Stimulated activated CD4-positive, alpha-beta T cell treated with anti-CD3 and anti-CD28 coated beads, Interleukin-4, amount 100 ng/mL, for 4 hours (primary cell): ENCODE results near the gene HMX1.

Source experiments
- DNase-seq, 2 experiments: peaks; one replicate each; pipeline ENCODE4 v3.0.0-alpha.2; 2020

The HMX1 gene

DNA sequence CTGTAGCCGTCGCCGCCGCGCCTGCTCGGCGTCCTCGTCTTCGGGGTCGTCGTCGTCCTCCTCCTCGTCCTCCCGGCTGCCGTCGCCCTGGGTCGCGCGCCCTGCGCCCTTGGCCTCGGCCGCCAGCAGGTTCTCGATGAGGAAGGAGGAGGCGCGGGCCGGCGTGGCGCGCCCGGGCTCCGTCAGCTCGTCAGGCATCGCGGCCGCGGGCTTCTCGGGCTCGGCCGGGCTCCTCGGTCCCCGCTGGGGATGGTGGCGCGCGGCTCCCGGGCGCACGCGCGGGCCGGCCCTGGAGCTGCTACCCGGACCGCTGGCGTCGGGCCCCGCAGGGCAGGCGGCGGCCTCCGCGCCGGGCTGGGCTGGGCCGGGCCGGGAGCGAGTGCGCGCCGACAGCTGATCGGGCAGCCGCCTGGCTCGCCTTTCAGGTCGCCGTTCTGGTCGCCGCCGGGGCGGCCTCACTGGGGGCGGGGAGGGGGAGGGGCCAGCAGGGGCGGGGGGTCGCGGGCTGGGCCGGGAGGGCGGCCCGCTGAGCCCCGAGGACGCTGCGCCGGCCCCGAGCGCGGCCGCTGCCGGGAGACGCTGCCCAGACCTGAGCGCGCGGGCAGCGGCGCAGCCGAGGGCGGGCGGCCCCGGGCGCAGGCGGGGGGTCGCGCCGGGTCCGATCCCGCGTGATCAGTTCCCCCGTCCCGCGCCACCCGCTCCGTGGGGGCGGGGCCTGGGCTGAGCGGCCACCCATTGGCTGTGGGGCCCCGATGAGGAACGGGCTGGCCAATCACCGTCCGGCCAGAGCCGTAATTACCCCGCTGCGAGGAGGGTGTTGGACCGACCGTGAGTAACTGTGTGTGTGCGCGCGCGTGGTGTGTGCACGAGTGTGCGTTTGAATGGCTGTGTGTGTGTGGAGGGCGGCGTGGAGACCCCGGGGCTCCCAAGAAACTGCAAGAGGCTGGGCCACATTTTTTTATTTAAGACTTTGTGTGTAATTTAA, at the start of gene HMX1:
Gene HMX1 (minus strand): TSS at position 423 of the 985 bp plus-strand sequence. CDS start 225 bp downstream, at position 198.
- DNase-seq, result no peak

- no peak for DNase-seq
These were observed 49.3 kb upstream of the HMX1 start for GRCh38 chr4:8920969-8921368.

DNA sequence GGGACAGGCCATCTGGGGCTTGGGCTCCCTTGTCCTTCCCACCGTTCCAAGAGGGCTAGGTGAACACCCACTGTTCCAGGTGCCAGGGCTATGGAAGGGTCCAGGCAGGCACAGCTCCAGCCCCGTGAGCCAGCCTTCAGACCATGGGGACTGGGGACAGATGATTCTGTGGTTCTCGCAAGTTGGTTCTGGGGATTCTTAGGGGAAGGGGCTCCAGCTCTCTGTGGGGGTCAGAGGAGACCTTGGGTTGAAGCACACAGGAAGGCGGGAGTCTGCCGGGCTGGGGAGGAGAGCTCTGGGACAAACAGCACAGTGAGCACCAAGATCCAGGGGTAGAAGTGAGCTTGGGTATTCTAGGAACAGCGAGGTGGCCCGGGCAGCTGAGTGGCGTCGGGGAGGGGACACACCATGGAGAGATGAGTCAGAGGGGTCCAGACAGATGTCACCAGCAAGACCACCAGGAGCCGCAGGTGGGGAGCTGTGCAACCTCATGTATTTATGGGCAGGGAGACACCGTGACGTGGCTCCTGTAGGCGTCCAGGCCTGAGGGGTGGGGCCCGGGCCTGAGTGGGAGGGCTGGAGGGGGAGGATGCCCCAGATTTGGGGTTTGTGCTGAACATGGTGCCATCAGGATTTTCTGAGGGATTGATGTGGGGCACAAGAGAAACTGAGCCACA, 48.8 kb upstream of the HMX1 start:
- DNase-seq, result no peak

- DNase-seq, result no peak
These were observed 48.1 kb upstream of the HMX1 start for GRCh38 chr4:8919651-8920288.

DNA sequence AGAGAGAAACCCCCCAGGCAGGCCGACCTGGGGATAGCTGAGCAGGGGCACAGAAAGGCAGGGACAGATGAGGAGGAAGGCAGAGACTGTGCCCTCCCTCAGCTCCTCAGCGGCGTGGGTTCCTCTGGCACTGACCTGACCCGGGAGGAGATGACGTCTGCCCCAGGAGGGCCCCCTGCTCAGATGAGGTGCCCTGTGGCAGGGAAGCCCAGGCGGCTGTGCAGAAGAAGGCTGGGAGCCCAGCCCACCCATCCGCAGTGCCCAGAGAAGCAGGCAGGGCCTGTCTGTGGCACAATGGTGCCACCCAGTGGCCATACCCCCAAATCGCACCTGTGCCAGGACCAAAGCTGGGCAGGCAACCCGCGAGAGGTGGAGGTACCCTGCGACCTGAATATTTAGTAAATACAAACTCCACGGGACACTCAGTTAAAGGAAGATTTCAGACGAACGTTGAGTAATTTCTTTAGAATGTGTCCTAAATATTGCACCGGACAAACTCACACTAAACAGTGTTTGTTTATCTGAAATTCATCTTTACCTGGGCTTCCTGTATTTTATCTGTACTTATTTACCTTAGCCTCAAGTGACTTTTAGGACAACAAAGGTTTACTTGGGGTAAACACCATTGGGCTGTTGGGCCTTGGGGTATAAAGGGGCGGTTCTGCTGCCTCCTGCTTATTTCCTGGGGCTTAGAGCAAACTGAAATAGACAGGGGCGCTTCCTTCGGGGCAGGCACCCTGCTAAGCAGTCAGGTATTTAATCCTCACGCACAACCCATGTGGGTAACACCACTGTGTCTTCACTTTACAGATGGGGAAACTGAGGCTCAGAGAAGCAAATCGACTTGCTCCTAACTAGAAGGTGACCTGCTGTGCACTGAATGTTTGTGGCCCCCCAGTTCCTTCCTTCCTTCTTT, 46.5 kb upstream of the HMX1 start:
- peak; percentile 34 to 60 for DNase-seq

DNA sequence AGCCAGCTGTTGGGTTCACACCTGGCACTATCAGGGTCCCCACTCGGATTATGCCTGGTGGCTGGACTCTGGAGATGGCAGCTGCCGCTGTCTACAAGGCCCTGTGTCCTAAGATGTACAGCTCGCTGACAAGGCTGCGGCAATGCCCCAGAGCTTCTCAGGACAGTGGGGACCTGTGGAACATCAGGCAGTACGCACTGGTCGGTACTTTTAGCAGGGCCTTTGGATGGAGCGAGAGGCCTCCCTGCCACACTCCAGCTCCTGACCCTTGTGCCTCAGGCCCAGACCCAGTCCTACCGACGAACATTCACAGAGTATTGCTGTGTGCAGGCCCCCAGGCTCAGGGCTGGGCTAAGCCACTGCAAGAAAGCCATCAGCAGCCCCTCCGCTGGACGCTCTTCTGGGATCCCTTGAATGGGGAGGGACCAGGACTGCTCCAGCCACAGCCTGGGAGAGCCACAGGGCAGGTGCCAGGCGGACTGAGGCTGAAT, 45.7 kb upstream of the HMX1 start:
- DNase-seq, result no peak

- DNase-seq, result no peak
These were observed 45.3 kb upstream of the HMX1 start for GRCh38 chr4:8916906-8917305.

- DNase-seq, result no peak
These were observed 44.8 kb upstream of the HMX1 start for GRCh38 chr4:8916351-8916885.

GRCh38 chr4:8915201-8916200, 43.9 kb upstream of the HMX1 start:
- DNase-seq, result no peak

GRCh38 chr4:8914461-8915171, 43.0 kb upstream of the HMX1 start:
- no peak for DNase-seq

- DNase-seq, result no peak
These were observed 42.3 kb upstream of the HMX1 start for GRCh38 chr4:8913858-8914460.

DNA sequence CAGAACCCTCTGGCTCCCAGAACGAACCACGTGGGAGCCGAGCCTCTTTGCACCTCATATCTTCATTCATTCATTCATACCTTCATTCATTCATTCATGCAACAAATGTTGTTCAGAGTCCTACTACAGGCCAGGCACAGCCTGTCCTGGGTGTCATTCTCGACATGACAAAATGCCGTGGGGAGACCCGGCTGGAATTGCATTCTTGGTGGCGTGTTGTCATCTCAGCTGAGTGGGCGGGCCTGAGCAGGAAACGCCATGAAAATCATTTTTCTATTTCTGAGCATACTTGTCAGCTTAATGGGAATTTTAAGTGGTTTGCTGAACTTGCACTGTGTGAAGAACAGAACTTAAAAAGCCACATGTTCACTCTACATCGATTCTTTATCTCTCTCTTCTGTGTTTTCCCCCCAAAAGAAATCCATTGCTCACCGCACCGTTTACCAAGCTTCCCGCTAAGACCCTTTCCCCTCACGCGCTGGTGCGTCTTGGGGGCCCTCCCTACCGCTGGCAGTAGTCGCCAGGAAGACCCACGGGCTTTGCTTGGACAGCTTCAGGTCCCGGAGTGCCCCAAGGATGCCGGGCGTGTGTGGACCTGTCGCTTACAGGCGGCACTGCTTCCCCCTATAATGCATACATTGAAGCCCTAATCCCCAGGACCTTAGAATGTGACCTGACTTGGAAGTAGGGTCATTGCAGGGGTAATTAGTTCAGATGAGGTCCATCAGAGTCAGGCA, 41.6 kb upstream of the HMX1 start:
- DNase-seq, result no peak

DNA sequence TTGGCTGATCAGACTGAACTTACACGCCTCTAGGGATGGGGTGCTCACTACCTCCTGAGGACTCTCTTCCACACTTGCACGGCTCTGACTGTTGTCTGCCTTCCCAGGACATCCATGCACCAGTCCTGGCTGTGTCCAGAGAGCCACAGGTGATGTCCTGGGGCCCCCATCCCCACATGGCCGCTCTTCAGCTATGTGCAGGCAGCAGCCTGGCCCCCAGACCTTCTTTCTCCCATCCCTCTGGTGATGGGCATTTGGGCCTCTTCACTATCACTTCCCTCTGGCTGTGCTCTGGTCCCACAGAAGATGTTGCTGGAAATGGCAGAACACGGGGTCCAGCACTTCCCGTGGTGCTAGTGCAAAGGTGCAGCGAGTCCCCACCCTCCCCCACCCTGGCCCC, 40.9 kb upstream of the HMX1 start:
- DNase-seq, result no peak

- no peak for DNase-seq
These were observed 40.4 kb upstream of the HMX1 start for GRCh38 chr4:8912089-8912455.

DNA sequence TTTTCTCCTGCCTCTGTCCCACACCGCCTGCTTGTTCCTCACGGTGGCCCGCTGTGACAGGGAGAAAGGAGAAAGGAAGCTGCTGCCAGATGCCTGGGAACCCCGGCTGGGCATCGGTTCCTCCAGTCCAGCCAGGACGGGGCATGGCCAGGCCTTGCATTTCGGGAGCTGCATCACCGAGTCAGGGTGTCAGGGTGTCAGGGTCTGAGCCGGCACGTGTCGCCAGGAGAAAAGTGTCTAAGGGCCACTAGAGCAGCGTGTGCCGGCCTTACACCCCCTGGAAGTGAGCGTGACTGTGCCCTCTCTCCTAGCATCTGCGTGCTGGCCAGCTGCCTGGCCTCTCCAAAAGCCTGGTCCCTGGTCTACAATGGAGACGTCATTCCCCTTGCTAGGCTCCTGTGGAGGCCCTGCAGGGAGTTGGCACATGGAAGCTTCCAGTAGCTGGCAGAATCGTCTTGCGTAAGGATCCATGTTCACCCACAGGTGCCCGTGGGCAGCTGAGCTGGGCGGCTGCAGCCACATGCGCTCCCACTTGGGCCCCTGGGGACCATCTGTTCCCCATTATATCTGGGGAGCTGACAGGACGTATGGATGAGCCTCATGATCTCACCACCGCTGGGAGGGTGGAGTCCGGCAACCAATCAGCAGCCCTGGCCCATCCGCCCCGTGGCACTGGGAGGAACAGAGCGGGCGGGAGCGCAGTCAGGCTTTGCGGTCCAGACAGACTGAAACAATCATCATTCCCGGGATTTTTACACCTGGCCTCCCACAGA, 39.9 kb upstream of the HMX1 start:
- DNase-seq, result no peak

- no peak for DNase-seq
These were observed 39.2 kb upstream of the HMX1 start for GRCh38 chr4:8910822-8911315.

DNA sequence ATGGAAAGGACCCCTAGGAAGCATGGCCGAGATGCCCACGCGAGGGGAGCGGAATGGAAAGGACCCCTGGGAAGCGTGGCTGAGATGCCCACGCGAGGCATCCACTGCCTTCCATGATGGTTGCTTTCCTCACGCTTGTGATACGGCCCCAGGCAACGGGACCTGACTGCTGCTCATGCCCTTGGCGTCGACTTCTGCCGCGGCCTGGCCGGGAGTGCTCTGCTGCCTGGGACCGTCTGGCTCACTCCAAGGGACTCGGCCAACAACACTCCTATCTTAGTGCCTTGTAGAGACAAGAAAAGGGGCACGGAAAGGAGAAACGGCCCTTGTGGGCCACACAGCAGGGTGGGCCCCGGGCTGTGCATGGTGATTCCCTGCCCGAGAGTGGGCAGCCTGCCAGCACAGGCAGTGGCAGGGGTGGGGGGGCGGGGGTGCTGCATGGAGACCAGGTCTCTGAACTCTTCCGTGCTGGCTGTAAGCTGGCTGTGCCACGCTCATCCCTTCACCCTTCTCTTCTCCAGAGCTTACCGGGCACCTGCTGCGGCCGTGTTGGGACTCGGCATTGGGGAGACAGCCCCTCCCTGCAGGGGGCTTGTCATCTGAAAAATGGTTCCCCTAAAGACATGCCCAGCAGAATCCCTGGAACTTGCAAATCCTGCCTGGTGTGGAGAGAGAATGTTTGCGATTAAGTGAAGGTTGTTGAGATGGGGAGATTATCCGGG, 38.6 kb upstream of the HMX1 start:
- DNase-seq, result no peak
